Measurements from ENCODE around the gene SIK3.

The SIK3 gene

DNA sequence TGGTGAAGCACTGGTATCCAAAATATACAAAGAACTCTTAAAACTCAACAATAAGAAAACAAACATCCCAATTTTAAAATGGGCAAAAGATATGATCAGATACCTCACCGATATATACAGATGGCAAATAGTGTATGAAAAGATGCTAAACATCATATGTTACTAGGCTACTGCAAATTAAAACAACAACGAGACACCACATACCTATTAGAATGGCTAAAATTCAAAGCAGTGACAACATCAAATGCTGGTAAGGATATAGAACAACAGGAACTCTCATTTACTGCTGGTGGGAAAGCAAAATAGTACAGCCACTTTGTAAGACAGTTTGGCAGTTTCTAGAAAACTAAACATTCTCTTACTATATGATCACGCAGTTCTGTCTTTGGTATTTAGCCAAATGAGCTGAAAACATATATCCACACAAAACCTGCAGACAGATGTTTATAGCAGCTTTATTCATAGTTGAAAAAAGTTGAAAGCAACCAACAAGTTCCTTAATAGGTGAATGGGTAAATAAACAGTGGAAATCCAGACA lies 38.5 kb downstream of the SIK3 start:
- TF ChIP-seq EZH2 (IDR thresholded peaks at IDR 0.05; ENCODE audit: borderline replicate concordance, low read depth, low read length, severe bottlenecking): no peak
- TF ChIP-seq, protein P1, sequence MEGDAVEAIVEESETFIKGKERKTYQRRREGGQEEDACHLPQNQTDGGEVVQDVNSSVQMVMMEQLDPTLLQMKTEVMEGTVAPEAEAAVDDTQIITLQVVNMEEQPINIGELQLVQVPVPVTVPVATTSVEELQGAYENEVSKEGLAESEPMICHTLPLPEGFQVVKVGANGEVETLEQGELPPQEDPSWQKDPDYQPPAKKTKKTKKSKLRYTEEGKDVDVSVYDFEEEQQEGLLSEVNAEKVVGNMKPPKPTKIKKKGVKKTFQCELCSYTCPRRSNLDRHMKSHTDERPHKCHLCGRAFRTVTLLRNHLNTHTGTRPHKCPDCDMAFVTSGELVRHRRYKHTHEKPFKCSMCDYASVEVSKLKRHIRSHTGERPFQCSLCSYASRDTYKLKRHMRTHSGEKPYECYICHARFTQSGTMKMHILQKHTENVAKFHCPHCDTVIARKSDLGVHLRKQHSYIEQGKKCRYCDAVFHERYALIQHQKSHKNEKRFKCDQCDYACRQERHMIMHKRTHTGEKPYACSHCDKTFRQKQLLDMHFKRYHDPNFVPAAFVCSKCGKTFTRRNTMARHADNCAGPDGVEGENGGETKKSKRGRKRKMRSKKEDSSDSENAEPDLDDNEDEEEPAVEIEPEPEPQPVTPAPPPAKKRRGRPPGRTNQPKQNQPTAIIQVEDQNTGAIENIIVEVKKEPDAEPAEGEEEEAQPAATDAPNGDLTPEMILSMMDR (IDR thresholded peaks at IDR 0.05; ENCODE audit: borderline replicate concordance, extremely low read depth, low read length, poor library complexity, severe bottlenecking): no peak
- no peak overlapping the region for H3K4me2 ChIP-seq (ENCODE audit: insufficient read depth, low read length)
- H3K4me1 ChIP-seq (ENCODE audit: insufficient read depth, low read length): no peaks in the 10 kb centered on the region
- DNase-seq (no peak), ATAC-seq (ENCODE audit: insufficient read depth, low read depth) (no peak)
- no peaks in the 10 kb centered on the region for H3K36me3 ChIP-seq (ENCODE audit: insufficient read depth, low read length)
- no peak overlapping the region for H3K9ac ChIP-seq (ENCODE audit: low read depth, low read length)
- H3K79me2 ChIP-seq (ENCODE audit: insufficient read depth, low read length): peaks cover 62% of the 10 kb centered on the region
- no peaks in the 10 kb centered on the region for H3K9me3 ChIP-seq (ENCODE audit: insufficient read depth, low read length, severe bottlenecking)
- no peak overlapping the region for H3K27ac ChIP-seq (ENCODE audit: low read length)
- no peak overlapping the region for H2AFZ ChIP-seq (ENCODE audit: low read depth, low read length)
- peaks cover 39% of the 10 kb centered on the region; the same call in 1 of the 2 replicates for H4K20me1 ChIP-seq (ENCODE audit: insufficient read depth, low read length)
- no peak overlapping the region for H3K4me3 ChIP-seq (ENCODE audit: low read depth in 1 of 2, low read length in 2 of 2)
- no peaks in the 10 kb centered on the region for H3K27me3 ChIP-seq (ENCODE audit: insufficient read depth, low read length, poor library complexity)

DNA sequence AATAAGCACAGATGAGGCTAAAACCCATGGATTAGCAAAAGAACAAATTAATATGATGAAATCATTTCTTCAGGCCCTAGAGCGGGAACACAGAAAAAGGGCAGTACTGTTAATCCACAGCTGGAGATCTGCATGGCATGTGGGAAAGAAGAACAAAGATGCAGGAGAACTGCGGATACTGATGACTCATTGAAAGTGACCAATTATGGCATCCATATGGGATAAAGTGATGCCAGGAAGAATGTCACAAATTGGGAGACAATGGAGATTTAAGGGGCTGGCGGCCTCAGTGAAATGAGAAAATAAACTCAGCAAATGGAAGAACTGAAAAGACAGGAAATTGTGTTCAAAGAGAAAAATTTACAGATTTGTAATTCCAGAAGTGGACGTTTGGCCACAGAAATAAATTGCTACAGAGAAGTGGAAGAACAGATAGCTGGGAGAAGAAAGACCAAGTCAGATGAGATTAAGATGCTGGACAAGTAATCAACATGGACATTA lies 39.4 kb downstream of the SIK3 start:
- peaks cover 45% of the 10 kb centered on the region; the same call in 1 of the 2 replicates for H4K20me1 ChIP-seq (ENCODE audit: insufficient read depth, low read length)
- no peak overlapping the region for H2AFZ ChIP-seq (ENCODE audit: low read depth, low read length)
- TF ChIP-seq, protein P1 (IDR thresholded peaks at IDR 0.05; ENCODE audit: borderline replicate concordance, extremely low read depth, low read length, poor library complexity, severe bottlenecking): no peak
- TF ChIP-seq EZH2 (IDR thresholded peaks at IDR 0.05; ENCODE audit: borderline replicate concordance, low read depth, low read length, severe bottlenecking): no peak
- H3K4me3 ChIP-seq (ENCODE audit: low read depth in 1 of 2, low read length in 2 of 2): no peak overlapping the region
- no peaks in the 10 kb centered on the region for H3K9me3 ChIP-seq (ENCODE audit: insufficient read depth, low read length, severe bottlenecking)
- ATAC-seq (ENCODE audit: insufficient read depth, low read depth) (no peak), DNase-seq (no peak)
- H3K4me2 ChIP-seq (ENCODE audit: insufficient read depth, low read length): no peak overlapping the region
- no peak overlapping the region for H3K9ac ChIP-seq (ENCODE audit: low read depth, low read length)
- no peaks in the 10 kb centered on the region for H3K27me3 ChIP-seq (ENCODE audit: insufficient read depth, low read length, poor library complexity)
- H3K36me3 ChIP-seq (ENCODE audit: insufficient read depth, low read length): no peaks in the 10 kb centered on the region
- H3K79me2 ChIP-seq (ENCODE audit: insufficient read depth, low read length): peaks cover 62% of the 10 kb centered on the region
- no peak overlapping the region for H3K27ac ChIP-seq (ENCODE audit: low read length)
- H3K4me1 ChIP-seq (ENCODE audit: insufficient read depth, low read length): no peaks in the 10 kb centered on the region

DNA sequence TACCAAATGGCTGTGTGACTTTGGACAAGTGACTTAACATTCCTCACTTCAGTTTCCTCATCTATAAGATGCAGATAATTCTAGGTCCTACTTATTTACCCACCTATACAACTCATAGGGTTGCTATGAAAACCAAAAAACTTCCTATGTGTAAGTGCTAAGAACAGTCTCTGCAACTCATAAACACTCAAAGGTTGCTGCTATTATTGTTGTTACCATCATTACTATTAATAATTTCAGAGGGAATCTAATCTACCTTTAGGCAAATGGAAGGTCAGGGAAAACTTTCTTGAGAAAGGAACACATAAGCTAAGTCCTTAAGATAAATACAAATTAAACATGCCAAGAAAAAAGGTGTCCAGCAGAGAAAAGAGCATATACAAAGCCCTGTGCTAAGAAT lies 40.5 kb downstream of the SIK3 start:
- no peak overlapping the region for H3K27ac ChIP-seq (ENCODE audit: low read length)
- peaks cover 59% of the 10 kb centered on the region for H3K79me2 ChIP-seq (ENCODE audit: insufficient read depth, low read length)
- peaks cover 38% of the 10 kb centered on the region; the same call in 1 of the 2 replicates for H4K20me1 ChIP-seq (ENCODE audit: insufficient read depth, low read length)
- H3K9ac ChIP-seq (ENCODE audit: low read depth, low read length): no peak overlapping the region
- H3K4me2 ChIP-seq (ENCODE audit: insufficient read depth, low read length): no peak overlapping the region
- no peak overlapping the region for H2AFZ ChIP-seq (ENCODE audit: low read depth, low read length)
- H3K36me3 ChIP-seq (ENCODE audit: insufficient read depth, low read length): no peaks in the 10 kb centered on the region
- ATAC-seq (ENCODE audit: insufficient read depth, low read depth): no peak
- H3K27me3 ChIP-seq (ENCODE audit: insufficient read depth, low read length, poor library complexity): no peaks in the 10 kb centered on the region
- no peak overlapping the region for H3K4me3 ChIP-seq (ENCODE audit: low read depth in 1 of 2, low read length in 2 of 2)
- DNase-seq: no peak
- H3K4me1 ChIP-seq (ENCODE audit: insufficient read depth, low read length): no peaks in the 10 kb centered on the region
- no peak for TF ChIP-seq EZH2 (IDR thresholded peaks at IDR 0.05; ENCODE audit: borderline replicate concordance, low read depth, low read length, severe bottlenecking)
- H3K9me3 ChIP-seq (ENCODE audit: insufficient read depth, low read length, severe bottlenecking): no peaks in the 10 kb centered on the region

DNA sequence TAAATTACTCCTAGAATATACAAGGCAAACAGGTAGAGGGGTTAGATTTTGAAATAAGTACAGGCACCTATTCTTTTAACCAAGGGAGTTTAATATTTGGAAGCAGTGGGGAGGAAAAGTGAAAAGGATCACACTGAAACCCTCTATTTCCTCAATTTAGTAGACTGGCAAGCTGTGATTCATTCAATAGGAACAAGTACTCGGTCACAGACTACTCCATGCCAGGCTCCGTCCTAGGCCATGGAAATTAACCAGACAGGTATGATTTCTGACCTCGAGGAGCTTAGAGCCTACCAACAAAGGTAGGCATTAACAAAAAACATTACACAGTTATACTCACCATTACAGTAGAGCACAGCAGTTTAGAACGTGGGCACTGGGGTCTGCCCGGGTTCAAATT lies 40.9 kb downstream of the SIK3 start:
- TF ChIP-seq, protein P1 (IDR thresholded peaks at IDR 0.05; ENCODE audit: borderline replicate concordance, extremely low read depth, low read length, poor library complexity, severe bottlenecking): no peak
- no peak for TF ChIP-seq EZH2 (IDR thresholded peaks at IDR 0.05; ENCODE audit: borderline replicate concordance, low read depth, low read length, severe bottlenecking)
- Histone ChIP-seq H2AFZ (ENCODE audit: low read depth, low read length) (no peak overlapping the region), H3K9me3 (ENCODE audit: insufficient read depth, low read length, severe bottlenecking) (no peaks in the 10 kb centered on the region), H3K79me2 (ENCODE audit: insufficient read depth, low read length) (peaks cover 56% of the 10 kb centered on the region), H4K20me1 (ENCODE audit: insufficient read depth, low read length) (peaks cover 38% of the 10 kb centered on the region; the same call in 1 of the 2 replicates), H3K4me2 (ENCODE audit: insufficient read depth, low read length) (no peak overlapping the region), H3K27ac (ENCODE audit: low read length) (no peak overlapping the region), H3K9ac (ENCODE audit: low read depth, low read length) (no peak overlapping the region), H3K36me3 (ENCODE audit: insufficient read depth, low read length) (no peaks in the 10 kb centered on the region), H3K4me1 (ENCODE audit: insufficient read depth, low read length) (no peaks in the 10 kb centered on the region), H3K27me3 (ENCODE audit: insufficient read depth, low read length, poor library complexity) (no peaks in the 10 kb centered on the region), H3K4me3 (ENCODE audit: low read depth in 1 of 2, low read length in 2 of 2) (no peak overlapping the region)
- no peak for DNase-seq
- ATAC-seq (ENCODE audit: insufficient read depth, low read depth): no peak
